Spinal cord (tissue), 10 donors: ENCODE measurements around the gene PPP2R3A. TPM values are rescaled to one million over a fixed set of nuclear protein-coding genes. Genes with fewer than 3 reads are reported as not detected.
"Not testable (repeated sequence)": the region's sequence is repeated elsewhere in the genome, so short reads cannot be mapped to it uniquely, and the experiment has no call there.

Experiments used
- DNase-seq, 6 donors: peaks; one replicate each; pipeline versions ENCODE4 v3.0.0 to v3.0.0-alpha.2; 2013 to 2015; ENCODE audit warnings: low spot score in 6 of 6, low read depth in 4 of 6
- H3K27ac ChIP-seq: one replicate; pipeline ENCODE4 v1.5.1; 2013; ENCODE audit warnings: low read depth, low read length, control low read depth
- H3K27me3 ChIP-seq: one replicate; pipeline ENCODE4 v1.6.1; 2013; ENCODE audit warnings: low read length; ENCODE audit not compliant: control insufficient read depth, insufficient read depth
- H3K36me3 ChIP-seq: one replicate; pipeline ENCODE4 v1.6.1; 2013; ENCODE audit warnings: low read length; ENCODE audit not compliant: control insufficient read depth, insufficient read depth
- H3K4me1 ChIP-seq: one replicate; pipeline ENCODE4 v1.6.1; 2013; ENCODE audit warnings: low read length; ENCODE audit not compliant: control insufficient read depth, insufficient read depth
- H3K4me3 ChIP-seq: one replicate; pipeline ENCODE4 v1.5.1; 2013; ENCODE audit warnings: low read depth, low read length, control low read depth
- H3K9me3 ChIP-seq: one replicate; pipeline ENCODE4 v1.6.1; 2013; ENCODE audit warnings: low read length; ENCODE audit not compliant: control insufficient read depth, insufficient read depth
- WGBS: methylation state at CpG from one replicate; pipeline ENCODE4 v1.1.5; 2013; ENCODE audit warnings: missing lambda C conversion rate; ENCODE audit not compliant: insufficient coverage; 5-methylcytosine and 5-hydroxymethylcytosine counted together
- polyA plus RNA-seq, 2 donors: library from polyadenylated mRNA; unstranded; fragments of 120-200 nt; gene quantifications; one replicate each; pipeline ENCODE4 v1.2.1, GENCODE V29; 2013; ENCODE audit not compliant: insufficient read length in 2 of 2
- total RNA-seq, 2 donors: library from RNA; depleted of rRNA in 1 of 2; stranded (reverse); fragments of 120-200 nt in 1 of 2; fragments of >200 nt in 1 of 2; gene quantifications; one replicate each; pipeline versions ENCODE4 v1.2.3 to v1.2.4, GENCODE V29; 2013 to 2014
- donor health status: healthy.

Gene PPP2R3A
- total and polyA plus RNA-seq, 4 donors, result 13.1 to 21.4 (median 19.3) TPM

GRCh38 chr3:136161516-136161915 lies 196.0 kb downstream of the PPP2R3A start:
- H3K27me3 ChIP-seq, result no peaks in the 10 kb centered on the region
- H3K4me3 ChIP-seq, result no peak overlapping the region
- no peak for DNase-seq
- H3K27ac ChIP-seq, result no peak overlapping the region
- no peaks in the 10 kb centered on the region for H3K4me1 ChIP-seq
- H3K9me3 ChIP-seq, result no peaks in the 10 kb centered on the region
- no peaks in the 10 kb centered on the region for H3K36me3 ChIP-seq

- H3K27me3 ChIP-seq, result no peaks in the 10 kb centered on the region
- no peak overlapping the region for H3K4me3 ChIP-seq
- WGBS, result 84% methylated on average over 5 of the region's 7 CpGs
- H3K27ac ChIP-seq, result no peak overlapping the region
- no peaks in the 10 kb centered on the region for H3K36me3 ChIP-seq
- H3K4me1 ChIP-seq, result no peaks in the 10 kb centered on the region
- no peaks in the 10 kb centered on the region for H3K9me3 ChIP-seq
- DNase-seq, result no peak
These were observed 196.8 kb downstream of the PPP2R3A start for GRCh38 chr3:136162322-136162721.

- H3K27me3 ChIP-seq, H3K4me3 ChIP-seq, H3K9me3 ChIP-seq, H3K27ac ChIP-seq, H3K4me1 ChIP-seq, DNase-seq, H3K36me3 ChIP-seq: not testable (repeated sequence)
These were observed 198.1 kb downstream of the PPP2R3A start for GRCh38 chr3:136163607-136164006.

- Histone ChIP-seq H3K36me3 (no peaks in the 10 kb centered on the region), H3K27ac (no peak overlapping the region), H3K9me3 (no peaks in the 10 kb centered on the region), H3K27me3 (no peaks in the 10 kb centered on the region), H3K4me3 (no peak overlapping the region), H3K4me1 (no peaks in the 10 kb centered on the region)
- peak in 1 of 6 donors; percentile 26 for DNase-seq
- no CpG with 5 or more reads among the region's 3 CpGs for WGBS
These were observed 201.0 kb downstream of the PPP2R3A start for GRCh38 chr3:136166507-136166906.

- not testable (repeated sequence) for H3K27me3 ChIP-seq, H3K9me3 ChIP-seq, H3K4me1 ChIP-seq, H3K27ac ChIP-seq, DNase-seq, H3K36me3 ChIP-seq, H3K4me3 ChIP-seq
- WGBS, result no CpG with 5 or more reads among the region's 4 CpGs
These were observed 202.7 kb downstream of the PPP2R3A start for GRCh38 chr3:136168236-136168635.

GRCh38 chr3:136171097-136171542 lies 205.6 kb downstream of the PPP2R3A start:
- no peaks in the 10 kb centered on the region for H3K27me3 ChIP-seq
- no peaks in the 10 kb centered on the region for H3K9me3 ChIP-seq
- no peaks in the 10 kb centered on the region for H3K4me1 ChIP-seq
- 60% methylated on average over 1 of the region's 1 CpG for WGBS
- H3K36me3 ChIP-seq, result no peaks in the 10 kb centered on the region
- H3K4me3 ChIP-seq, result no peak overlapping the region
- no peak for DNase-seq
- no peak overlapping the region for H3K27ac ChIP-seq

- no peaks in the 10 kb centered on the region for H3K9me3 ChIP-seq
- H3K27me3 ChIP-seq, result no peaks in the 10 kb centered on the region
- H3K4me3 ChIP-seq, result no peak overlapping the region
- no peaks in the 10 kb centered on the region for H3K36me3 ChIP-seq
- no peak for DNase-seq
- no peaks in the 10 kb centered on the region for H3K4me1 ChIP-seq
- H3K27ac ChIP-seq, result no peak overlapping the region
These were observed 208.5 kb downstream of the PPP2R3A start for GRCh38 chr3:136173939-136174490.

GRCh38 chr3:136177876-136178275 lies 212.3 kb downstream of the PPP2R3A start:
- WGBS, result no CpG with 5 or more reads among the region's 4 CpGs
- no peaks in the 10 kb centered on the region for H3K9me3 ChIP-seq
- H3K4me1 ChIP-seq, result peaks cover 2% of the 10 kb centered on the region
- H3K36me3 ChIP-seq, result no peaks in the 10 kb centered on the region
- no peak overlapping the region for H3K4me3 ChIP-seq
- no peak for DNase-seq
- no peak overlapping the region for H3K27ac ChIP-seq
- no peaks in the 10 kb centered on the region for H3K27me3 ChIP-seq

GRCh38 chr3:136181741-136182140 lies 216.2 kb downstream of the PPP2R3A start:
- H3K27ac ChIP-seq, result no peak overlapping the region
- H3K9me3 ChIP-seq, result no peaks in the 10 kb centered on the region
- no peak overlapping the region for H3K4me3 ChIP-seq
- H3K27me3 ChIP-seq, result no peaks in the 10 kb centered on the region
- WGBS, result 96% methylated on average over 5 of the region's 8 CpGs
- no peak for DNase-seq
- H3K36me3 ChIP-seq, result no peaks in the 10 kb centered on the region
- peaks cover 2% of the 10 kb centered on the region for H3K4me1 ChIP-seq

- Histone ChIP-seq H3K27ac (no peak overlapping the region), H3K27me3 (no peaks in the 10 kb centered on the region), H3K9me3 (no peaks in the 10 kb centered on the region), H3K36me3 (no peaks in the 10 kb centered on the region), H3K4me1 (peaks cover 2% of the 10 kb centered on the region), H3K4me3 (no peak overlapping the region)
- no CpG with 5 or more reads among the region's 2 CpGs for WGBS
- DNase-seq, result no peak
These were observed 219.2 kb downstream of the PPP2R3A start for GRCh38 chr3:136184703-136185102.
